Measurements from ENCODE around the gene WDTC1. TPM values are rescaled to one million over a fixed set of nuclear protein-coding genes. Genes with fewer than 3 reads are reported as not detected.
A peak's percentile ranks its signal among the peaks of the same experiment; 100 is the strongest.

Gene WDTC1
- total and polyA plus RNA-seq, 9 of the 15 experiments (the other 6 are each of a cell fraction or from before 2014, with no cell fraction given): 0.18 to 32.3 (median 8.8) TPM

DNA sequence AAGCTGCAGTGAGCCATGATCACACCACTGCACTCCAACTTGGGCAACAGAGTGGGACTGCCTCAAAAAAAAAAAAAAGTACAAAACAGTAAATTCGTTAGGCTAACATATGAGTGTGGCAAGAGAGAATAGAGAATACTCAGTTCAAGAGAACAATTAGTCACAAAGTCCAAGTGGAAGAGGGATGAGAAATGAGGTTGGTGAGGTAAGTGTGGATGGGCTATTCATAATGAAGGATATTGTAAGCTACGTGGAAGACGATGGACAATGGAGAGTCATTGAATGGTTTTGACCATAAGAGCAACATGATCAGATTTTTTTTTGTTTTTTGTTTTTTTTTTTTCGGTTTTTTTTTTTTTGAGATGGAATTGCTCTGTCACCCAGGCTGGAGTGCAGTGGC lies 34.8 kb downstream of the WDTC1 start (continued):
- TF ChIP-seq VEZF1 (CRISPR knock-in tag; IDR thresholded peaks at IDR 0.05) (no peak), TAF7 (tag; IDR thresholded peaks at IDR 0.05) (no peak), SREBF1 (IDR thresholded peaks at IDR 0.05; ENCODE audit: borderline replicate concordance, low read depth, low read length) (no peak), TFAP4 (CRISPR knock-in tag; IDR thresholded peaks at IDR 0.05; ENCODE audit: borderline replicate concordance) (no peak)
- TF ChIP-seq, protein P1, sequence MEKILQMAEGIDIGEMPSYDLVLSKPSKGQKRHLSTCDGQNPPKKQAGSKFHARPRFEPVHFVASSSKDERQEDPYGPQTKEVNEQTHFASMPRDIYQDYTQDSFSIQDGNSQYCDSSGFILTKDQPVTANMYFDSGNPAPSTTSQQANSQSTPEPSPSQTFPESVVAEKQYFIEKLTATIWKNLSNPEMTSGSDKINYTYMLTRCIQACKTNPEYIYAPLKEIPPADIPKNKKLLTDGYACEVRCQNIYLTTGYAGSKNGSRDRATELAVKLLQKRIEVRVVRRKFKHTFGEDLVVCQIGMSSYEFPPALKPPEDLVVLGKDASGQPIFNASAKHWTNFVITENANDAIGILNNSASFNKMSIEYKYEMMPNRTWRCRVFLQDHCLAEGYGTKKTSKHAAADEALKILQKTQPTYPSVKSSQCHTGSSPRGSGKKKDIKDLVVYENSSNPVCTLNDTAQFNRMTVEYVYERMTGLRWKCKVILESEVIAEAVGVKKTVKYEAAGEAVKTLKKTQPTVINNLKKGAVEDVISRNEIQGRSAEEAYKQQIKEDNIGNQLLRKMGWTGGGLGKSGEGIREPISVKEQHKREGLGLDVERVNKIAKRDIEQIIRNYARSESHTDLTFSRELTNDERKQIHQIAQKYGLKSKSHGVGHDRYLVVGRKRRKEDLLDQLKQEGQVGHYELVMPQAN (IDR thresholded peaks at IDR 0.05; ENCODE audit: borderline replicate concordance): no peak

DNA sequence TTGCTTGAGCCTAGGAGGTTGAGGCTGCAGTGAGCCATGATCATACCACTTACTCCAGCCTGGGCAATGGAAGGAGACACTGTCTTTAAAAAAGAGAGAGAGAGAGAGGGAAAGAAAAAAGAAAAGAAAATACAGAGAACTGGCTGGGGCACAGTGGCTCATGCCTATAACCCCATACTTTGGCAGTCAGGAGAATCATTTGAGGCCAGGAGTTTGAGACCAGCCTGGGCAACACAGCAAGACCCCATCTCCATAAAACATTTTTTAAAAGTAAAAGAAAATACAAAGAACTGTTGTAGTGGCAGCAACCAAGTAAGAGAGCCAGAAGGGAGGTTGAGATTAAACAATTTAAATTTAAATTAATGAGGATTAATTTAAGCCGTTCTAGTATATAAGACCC lies 39.8 kb downstream of the WDTC1 start:
- no peak overlapping the region for H3K4me2 ChIP-seq (ENCODE audit: insufficient read depth, low read length)
- no peaks in the 10 kb centered on the region for H3K4me1 ChIP-seq (replicated peaks in 1 of 2; ENCODE audit: control insufficient read depth in 2 of 2, insufficient read depth in 2 of 2, low read length in 2 of 2)
- no peaks in the 10 kb centered on the region for H3K36me3 ChIP-seq (ENCODE audit: control insufficient read depth, insufficient read depth, low read length)
- no peak overlapping the region for H3K4me3 ChIP-seq
- no peak overlapping the region for H2AFZ ChIP-seq (ENCODE audit: low read depth, low read length)
- ATAC-seq: no peak
- no peak for FAIRE-seq
- in situ Hi-C loops (cut with MboI): no loop called here
- no peaks in the 10 kb centered on the region for H3K27me3 ChIP-seq (ENCODE audit: control insufficient read depth in 2 of 2, insufficient read depth in 2 of 2, low read length in 2 of 2)
- H4K20me1 ChIP-seq (replicated peaks; ENCODE audit: control insufficient read depth, insufficient read depth, low read length): no peaks in the 10 kb centered on the region
- no TSS peak for BruUV-seq (replicated peaks)
- H3K9me1 ChIP-seq (ENCODE audit: control insufficient read depth, insufficient read depth, low read length): no peaks in the 10 kb centered on the region
- WGBS (ENCODE audit: insufficient coverage, low coverage, missing lambda C conversion rate): 36% methylated on average over 1 of the region's 1 CpG
- no peak for TF ChIP-seq MIER1 (IDR thresholded peaks at IDR 0.05; ENCODE audit: low read depth)
- TF ChIP-seq MLLT1 (IDR thresholded peaks at IDR 0.05): no peak
- TF ChIP-seq ZNF121 (CRISPR knock-in tag; conservative IDR thresholded peaks at IDR 0.05): peak; percentile 78
- peak; percentile 5 for TF ChIP-seq RBM25 (IDR thresholded peaks at IDR 0.05; ENCODE audit: low read depth, low read length, severe bottlenecking)
- 0 out of 2 replicates have a peak, but pooled peaks cover 3% of the 10 kb centered on the region for H3K9me3 ChIP-seq (replicated peaks; ENCODE audit: control insufficient read depth, insufficient read depth, low read depth, low read length)
- POLR2A ChIA-PET: interaction anchor here (0.7 kb wide), 1 partner anchor 131 kb away, joined by 3 read pairs; no protein-coding TSS in a partner anchor
- no peak overlapping the region for H3K27ac ChIP-seq (ENCODE audit: extremely low read depth, low read depth, low read length)
- DNase-seq (ENCODE audit: extremely low read depth in 1 of 4, low spot score in 3 of 4): no peak
- intact Hi-C loops (cut with micrococcal nuclease): no loop called here
- CTCF ChIA-PET (ENCODE audit: low intra/inter-chr PET ratio): no interaction called here
- no peaks in the 10 kb centered on the region for H3K79me2 ChIP-seq (ENCODE audit: control insufficient read depth, insufficient read depth, low read length)
- no peak overlapping the region for H3K9ac ChIP-seq (ENCODE audit: insufficient read depth in 1 of 2, low read depth in 2 of 2, low read length in 2 of 2)

All from K562 (cell line).